ENCODE measurements around the gene ACOXL.

ACOXL gene

DNA sequence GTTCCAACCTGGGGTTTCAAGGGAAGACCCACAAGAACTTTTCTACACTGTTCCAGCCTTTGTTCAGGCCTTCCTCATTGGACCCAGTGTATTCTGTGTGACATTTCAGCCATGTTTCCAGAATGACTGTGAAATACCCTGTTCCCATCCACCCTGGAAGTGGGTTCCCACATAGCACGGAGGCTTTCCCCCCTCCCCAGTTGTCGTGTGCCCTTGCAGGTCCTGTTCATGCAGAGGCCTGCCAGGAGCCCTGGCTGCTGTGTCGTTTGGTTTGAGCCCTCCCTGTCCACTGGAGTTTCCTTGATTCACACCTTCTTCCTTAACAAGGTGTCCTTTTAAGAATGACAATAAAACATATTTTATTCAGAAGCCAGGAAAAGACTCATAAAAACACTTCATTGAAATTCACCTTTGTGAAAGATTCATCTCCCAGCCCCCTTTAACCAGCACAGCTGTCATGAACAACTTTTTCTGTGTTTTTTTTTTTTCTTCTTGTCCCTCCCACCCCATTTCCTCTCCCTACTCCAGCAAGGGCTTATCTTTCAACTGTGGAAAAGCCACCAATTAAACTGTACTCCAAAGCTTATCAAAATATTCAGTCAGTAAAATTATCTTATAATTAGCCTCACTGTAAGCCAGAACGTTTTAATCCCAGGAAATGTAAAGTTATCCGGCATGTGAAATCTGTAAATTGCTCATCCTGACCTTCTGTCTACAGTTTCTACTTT lies 106.4 kb downstream of the ACOXL start:
- Histone ChIP-seq H3K4me1 (ENCODE audit: control insufficient read depth, insufficient read depth, low read length) (peaks cover 31% of the 10 kb centered on the region), H3K27me3 (ENCODE audit: control insufficient read depth, insufficient read depth, low read length, poor library complexity, severe bottlenecking) (no peaks in the 10 kb centered on the region), H3K9me3 (ENCODE audit: control insufficient read depth, low read length) (no peaks in the 10 kb centered on the region), H3K27ac (ENCODE audit: insufficient read depth, low read depth, low read length, poor library complexity, severe bottlenecking) (no peak overlapping the region), H3K36me3 (ENCODE audit: control insufficient read depth, insufficient read depth, low read length) (no peaks in the 10 kb centered on the region), H3K4me3 (ENCODE audit: insufficient read depth, low read depth, low read length) (no peak overlapping the region)
- whole genome bisulfite sequencing, 2 experiments = 78 to 82% methylated on average over 5 of the region's 5 CpGs

DNA sequence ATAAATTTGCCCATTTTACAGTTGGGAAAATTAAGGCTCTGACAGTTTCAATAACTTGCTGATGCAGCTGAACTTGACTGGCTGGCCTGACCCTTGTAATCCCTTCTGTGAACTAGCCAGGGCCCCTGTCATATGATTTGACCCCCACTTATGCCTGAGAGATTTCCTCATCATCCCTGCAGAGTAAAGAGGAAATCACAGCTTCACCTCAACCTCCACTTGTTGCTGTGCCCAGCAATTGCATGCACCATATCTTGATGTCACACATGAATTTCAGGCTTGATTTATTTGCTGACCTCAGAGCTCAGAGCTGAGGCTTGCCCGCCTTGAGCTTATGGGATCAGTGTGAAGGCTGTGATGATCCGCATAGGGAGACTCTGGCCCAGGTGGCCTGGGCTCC lies 108.1 kb downstream of the ACOXL start:
- WGBS, 2 experiments = 67 to 73% methylated on average over 2 of the region's 2 CpGs
- no peak overlapping the region for H3K27ac ChIP-seq (ENCODE audit: insufficient read depth, low read depth, low read length, poor library complexity, severe bottlenecking)
- H3K4me3 ChIP-seq (ENCODE audit: insufficient read depth, low read depth, low read length) = no peak overlapping the region
- peaks cover 22% of the 10 kb centered on the region for H3K4me1 ChIP-seq (ENCODE audit: control insufficient read depth, insufficient read depth, low read length)
- H3K36me3 ChIP-seq (ENCODE audit: control insufficient read depth, insufficient read depth, low read length) = no peaks in the 10 kb centered on the region
- H3K27me3 ChIP-seq (ENCODE audit: control insufficient read depth, insufficient read depth, low read length, poor library complexity, severe bottlenecking) = no peaks in the 10 kb centered on the region
- H3K9me3 ChIP-seq (ENCODE audit: control insufficient read depth, low read length) = no peaks in the 10 kb centered on the region

- 85 to 89% methylated on average over 3 of the region's 3 CpGs for WGBS, 2 experiments
- Histone ChIP-seq H3K27me3 (ENCODE audit: control insufficient read depth, insufficient read depth, low read length, poor library complexity, severe bottlenecking) (no peaks in the 10 kb centered on the region), H3K9me3 (ENCODE audit: control insufficient read depth, low read length) (no peaks in the 10 kb centered on the region), H3K4me1 (ENCODE audit: control insufficient read depth, insufficient read depth, low read length) (peaks cover 20% of the 10 kb centered on the region), H3K27ac (ENCODE audit: insufficient read depth, low read depth, low read length, poor library complexity, severe bottlenecking) (no peak overlapping the region), H3K36me3 (ENCODE audit: control insufficient read depth, insufficient read depth, low read length) (no peaks in the 10 kb centered on the region), H3K4me3 (ENCODE audit: insufficient read depth, low read depth, low read length) (no peak overlapping the region)
Measured at GRCh38 chr2:110842048-110842447, 109.7 kb downstream of the ACOXL start.

GRCh38 chr2:110843496-110843895 lies 111.1 kb downstream of the ACOXL start:
- 67 to 76% methylated on average over 2 of the region's 2 CpGs for WGBS, 2 experiments
- Histone ChIP-seq H3K27ac (ENCODE audit: insufficient read depth, low read depth, low read length, poor library complexity, severe bottlenecking) (no peak overlapping the region), H3K4me3 (ENCODE audit: insufficient read depth, low read depth, low read length) (no peak overlapping the region), H3K36me3 (ENCODE audit: control insufficient read depth, insufficient read depth, low read length) (no peaks in the 10 kb centered on the region), H3K9me3 (ENCODE audit: control insufficient read depth, low read length) (no peaks in the 10 kb centered on the region), H3K4me1 (ENCODE audit: control insufficient read depth, insufficient read depth, low read length) (peaks cover 7% of the 10 kb centered on the region), H3K27me3 (ENCODE audit: control insufficient read depth, insufficient read depth, low read length, poor library complexity, severe bottlenecking) (no peaks in the 10 kb centered on the region)

DNA sequence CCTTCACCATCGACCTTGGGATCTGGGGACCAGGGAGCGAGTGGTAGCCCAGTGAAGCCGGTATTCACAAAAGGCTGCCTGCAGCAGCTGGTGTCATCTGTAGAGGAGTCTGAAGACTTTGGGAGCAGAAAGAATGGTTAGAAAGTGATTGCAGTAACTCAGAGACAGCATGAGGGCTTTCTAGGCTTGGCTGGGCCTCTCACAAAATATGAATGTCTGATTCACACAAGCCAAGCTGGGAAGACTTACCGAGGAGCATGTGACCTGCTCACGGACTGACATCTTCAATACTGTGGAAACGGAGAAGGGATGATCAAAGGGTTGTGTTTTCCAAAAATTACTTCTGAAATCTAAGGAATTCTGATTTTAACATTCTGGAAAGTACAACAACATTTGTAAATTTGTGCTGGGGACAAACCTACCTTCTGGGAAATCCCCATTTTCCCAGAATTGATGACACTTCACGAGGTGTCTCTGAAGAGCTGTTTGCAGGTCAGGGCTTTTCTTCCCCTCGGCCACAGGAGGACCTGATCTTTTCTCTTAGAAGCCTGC lies 111.7 kb downstream of the ACOXL start:
- Histone ChIP-seq H3K36me3 (ENCODE audit: control insufficient read depth, insufficient read depth, low read length) (no peaks in the 10 kb centered on the region), H3K27ac (ENCODE audit: insufficient read depth, low read depth, low read length, poor library complexity, severe bottlenecking) (no peak overlapping the region), H3K4me1 (ENCODE audit: control insufficient read depth, insufficient read depth, low read length) (peaks cover 4% of the 10 kb centered on the region), H3K4me3 (ENCODE audit: insufficient read depth, low read depth, low read length) (no peak overlapping the region), H3K27me3 (ENCODE audit: control insufficient read depth, insufficient read depth, low read length, poor library complexity, severe bottlenecking) (no peaks in the 10 kb centered on the region), H3K9me3 (ENCODE audit: control insufficient read depth, low read length) (no peaks in the 10 kb centered on the region)
- 91% methylated on average over 8 of the region's 8 CpGs for WGBS, 2 experiments

DNA sequence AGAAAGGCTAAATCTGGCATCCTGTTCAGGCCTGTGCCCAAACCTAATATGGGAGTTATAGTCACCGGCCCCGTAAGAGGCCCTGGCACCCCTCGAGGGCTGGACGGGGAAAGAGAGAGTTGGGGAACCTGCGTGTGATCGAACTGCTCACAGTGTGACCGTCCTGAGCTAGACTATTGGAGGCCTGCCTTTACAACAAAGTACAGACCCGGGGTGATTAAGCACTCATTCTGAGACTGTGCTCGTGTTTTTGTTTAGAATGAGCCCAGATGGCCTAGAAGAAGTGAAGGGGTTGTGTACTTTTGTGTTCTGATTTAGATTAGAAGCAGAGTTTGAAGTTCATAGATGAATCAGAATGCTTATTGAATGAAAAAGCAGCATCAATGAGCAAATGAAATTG lies 115.3 kb downstream of the ACOXL start:
- Histone ChIP-seq H3K9me3 (ENCODE audit: control insufficient read depth, low read length) (no peaks in the 10 kb centered on the region), H3K4me3 (ENCODE audit: insufficient read depth, low read depth, low read length) (no peak overlapping the region), H3K27me3 (ENCODE audit: control insufficient read depth, insufficient read depth, low read length, poor library complexity, severe bottlenecking) (no peaks in the 10 kb centered on the region), H3K4me1 (ENCODE audit: control insufficient read depth, insufficient read depth, low read length) (peaks cover 4% of the 10 kb centered on the region), H3K27ac (ENCODE audit: insufficient read depth, low read depth, low read length, poor library complexity, severe bottlenecking) (no peak overlapping the region), H3K36me3 (ENCODE audit: control insufficient read depth, insufficient read depth, low read length) (no peaks in the 10 kb centered on the region)
- WGBS, 2 experiments = 92 to 93% methylated on average over 9 of the region's 9 CpGs

DNA sequence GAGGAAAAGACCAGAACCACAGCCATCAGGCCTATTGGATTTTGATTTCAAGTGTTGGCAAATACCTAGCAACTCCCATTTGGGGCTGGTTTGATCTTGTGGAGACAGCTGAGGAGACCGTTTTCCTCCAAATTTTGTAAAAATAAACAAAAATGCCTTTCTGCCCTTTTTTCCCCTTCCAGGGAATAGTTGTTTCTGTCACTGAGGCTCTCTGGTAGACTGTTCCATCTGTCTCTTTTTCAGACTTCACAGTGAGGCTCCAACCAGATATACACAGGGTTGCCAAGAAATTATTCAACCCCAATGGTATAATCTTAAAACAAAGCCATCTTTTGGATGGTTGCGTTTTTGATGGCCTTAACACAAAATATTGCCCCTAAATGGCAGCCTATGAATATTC lies 115.7 kb downstream of the ACOXL start:
- peaks cover 4% of the 10 kb centered on the region for H3K4me1 ChIP-seq (ENCODE audit: control insufficient read depth, insufficient read depth, low read length)
- 88 to 95% methylated on average over 2 of the region's 2 CpGs for WGBS, 2 experiments
- no peak overlapping the region for H3K27ac ChIP-seq (ENCODE audit: insufficient read depth, low read depth, low read length, poor library complexity, severe bottlenecking)
- no peaks in the 10 kb centered on the region for H3K9me3 ChIP-seq (ENCODE audit: control insufficient read depth, low read length)
- no peaks in the 10 kb centered on the region for H3K27me3 ChIP-seq (ENCODE audit: control insufficient read depth, insufficient read depth, low read length, poor library complexity, severe bottlenecking)
- no peaks in the 10 kb centered on the region for H3K36me3 ChIP-seq (ENCODE audit: control insufficient read depth, insufficient read depth, low read length)
- no peak overlapping the region for H3K4me3 ChIP-seq (ENCODE audit: insufficient read depth, low read depth, low read length)

GRCh38 chr2:110848519-110849030 lies 116.2 kb downstream of the ACOXL start:
- Histone ChIP-seq H3K4me1 (ENCODE audit: control insufficient read depth, insufficient read depth, low read length) (peaks cover 4% of the 10 kb centered on the region), H3K27ac (ENCODE audit: insufficient read depth, low read depth, low read length, poor library complexity, severe bottlenecking) (no peak overlapping the region), H3K36me3 (ENCODE audit: control insufficient read depth, insufficient read depth, low read length) (no peaks in the 10 kb centered on the region), H3K9me3 (ENCODE audit: control insufficient read depth, low read length) (no peaks in the 10 kb centered on the region), H3K27me3 (ENCODE audit: control insufficient read depth, insufficient read depth, low read length, poor library complexity, severe bottlenecking) (no peaks in the 10 kb centered on the region), H3K4me3 (ENCODE audit: insufficient read depth, low read depth, low read length) (no peak overlapping the region)
- 92 to 93% methylated on average over 13 of the region's 13 CpGs for WGBS, 2 experiments

- 90 to 91% methylated on average over 13 of the region's 13 CpGs for WGBS, 2 experiments
- Histone ChIP-seq H3K9me3 (ENCODE audit: control insufficient read depth, low read length) (no peaks in the 10 kb centered on the region), H3K4me1 (ENCODE audit: control insufficient read depth, insufficient read depth, low read length) (peaks cover 4% of the 10 kb centered on the region), H3K27ac (ENCODE audit: insufficient read depth, low read depth, low read length, poor library complexity, severe bottlenecking) (no peak overlapping the region), H3K27me3 (ENCODE audit: control insufficient read depth, insufficient read depth, low read length, poor library complexity, severe bottlenecking) (no peaks in the 10 kb centered on the region), H3K36me3 (ENCODE audit: control insufficient read depth, insufficient read depth, low read length) (no peaks in the 10 kb centered on the region), H3K4me3 (ENCODE audit: insufficient read depth, low read depth, low read length) (no peak overlapping the region)
Measured at GRCh38 chr2:110851531-110851930, 119.2 kb downstream of the ACOXL start.

GRCh38 chr2:110852051-110852450 lies 119.7 kb downstream of the ACOXL start:
- Histone ChIP-seq H3K27me3 (ENCODE audit: control insufficient read depth, insufficient read depth, low read length, poor library complexity, severe bottlenecking) (no peaks in the 10 kb centered on the region), H3K27ac (ENCODE audit: insufficient read depth, low read depth, low read length, poor library complexity, severe bottlenecking) (no peak overlapping the region), H3K9me3 (ENCODE audit: control insufficient read depth, low read length) (no peaks in the 10 kb centered on the region), H3K36me3 (ENCODE audit: control insufficient read depth, insufficient read depth, low read length) (no peaks in the 10 kb centered on the region), H3K4me3 (ENCODE audit: insufficient read depth, low read depth, low read length) (no peak overlapping the region), H3K4me1 (ENCODE audit: control insufficient read depth, insufficient read depth, low read length) (peaks cover 1% of the 10 kb centered on the region)
- 95% methylated on average over 11 of the region's 11 CpGs for WGBS, 2 experiments

All from ectodermal cell (in vitro differentiated cells).